Aorta (tissue), 5 donors: ENCODE data around the gene BSPRY. TPM values are rescaled to one million over a fixed set of nuclear protein-coding genes. Genes with fewer than 3 reads are reported as not detected.

Experiments used
- ATAC-seq: fragments of 200-7000 bp; cut with Tn5 transposase; one replicate; pipeline ENCODE4 v1.9.1; 2022; ENCODE audit warnings: moderate library complexity; ENCODE audit not compliant: low FRiP score
- DNase-seq, 2 donors: peaks; one replicate each; pipeline ENCODE4 v3.0.0-alpha.2; 2020
- H3K27ac ChIP-seq, 2 donors: one replicate each; pipeline ENCODE4 v1.5.1; 2013; ENCODE audit warnings: low read length in 2 of 2, mild to moderate bottlenecking in 2 of 2, moderate library complexity in 2 of 2, control low read depth in 1 of 2, inconsistent platforms in 1 of 2, low read depth in 1 of 2
- H3K27me3 ChIP-seq, 2 donors: one replicate each; pipeline ENCODE4 v1.6.1; 2013; ENCODE audit warnings: control low read depth in 1 of 2, low read length in 1 of 2, mild to moderate bottlenecking in 1 of 2, moderate library complexity in 1 of 2; ENCODE audit not compliant: insufficient read depth in 2 of 2, control insufficient read depth in 1 of 2
- H3K36me3 ChIP-seq, 2 donors: one replicate each; pipeline ENCODE4 v1.6.1; 2013; ENCODE audit warnings: control low read depth in 1 of 2, low read length in 1 of 2, mild to moderate bottlenecking in 1 of 2; ENCODE audit not compliant: insufficient read depth in 2 of 2, control insufficient read depth in 1 of 2
- H3K4me1 ChIP-seq, 2 donors: one replicate each; pipeline ENCODE4 v1.6.1; 2013; ENCODE audit warnings: low read length in 2 of 2, control low read depth in 1 of 2, mild to moderate bottlenecking in 1 of 2, moderate library complexity in 1 of 2; ENCODE audit not compliant: insufficient read depth in 2 of 2, control insufficient read depth in 1 of 2
- H3K4me3 ChIP-seq, 2 donors: one replicate each; pipeline ENCODE4 v1.5.1; 2013; ENCODE audit warnings: low read length in 2 of 2, control low read depth in 1 of 2, mild to moderate bottlenecking in 1 of 2
- H3K9me3 ChIP-seq: one replicate; pipeline ENCODE4 v1.6.1; 2013; ENCODE audit warnings: mild to moderate bottlenecking, low read length; ENCODE audit not compliant: control insufficient read depth
- WGBS, 2 donors: extraction: QIAGEN DNeasy Blood & Tissue Kit; methylation state at CpG; one replicate each; pipeline ENCODE4 v1.1.7; 2013; 5-methylcytosine and 5-hydroxymethylcytosine counted together
- intact Hi-C, 2 donors: fragments of 100-400 bp; cut with DNase I; formaldehyde crosslinking; loops; one replicate each; pipeline versions ENCODE4 v1.14.2 to v1.15.0; 2022
- long read RNA-seq, 2 donors: library from polyadenylated mRNA; unstranded; transcript quantifications; one replicate each; pipeline ENCODE4 v2.0.0, GENCODE V29; 2020 to 2021
- polyA plus RNA-seq, 2 donors: library from polyadenylated mRNA; stranded (reverse); fragments of 200-250 nt; gene quantifications; one replicate each; pipeline ENCODE4 v1.2.3, GENCODE V29; 2013
- total RNA-seq, 2 donors: library from RNA; stranded (reverse); fragmentation: NEBNext Ultra II Directional; extraction: Animal tissue kit (Norgen Biotek cat#: 25700); gene quantifications; one replicate each; pipeline ENCODE4 v1.2.1, GENCODE V29; 2021
- donor health status: healthy with polysubstance abuse.
- donor health status: Bipolar disorder and iron deficiency.
- donor health status: DM: no; HTN: no; CAD: no.
- donor health status: DM: no; HTN: no; CAD: no.
- donor health status: DM: yes; HTN: yes; CAD: no.

BSPRY gene
- total RNA-seq (under 1 TPM; 0.19 to 0.48 TPM), polyA plus RNA-seq (1 to 10 TPM in 1 of 2 donors, under 1 TPM in 1; 0.18 to 2.6 TPM)
- long read RNA-seq, donor 1, partial matches to known transcripts: 1 of 3 reads
- long read RNA-seq, donor 1, other reads (novel, unspliced or antisense): 0 of 3 reads
- long read RNA-seq, donor 2: 0 reads

DNA sequence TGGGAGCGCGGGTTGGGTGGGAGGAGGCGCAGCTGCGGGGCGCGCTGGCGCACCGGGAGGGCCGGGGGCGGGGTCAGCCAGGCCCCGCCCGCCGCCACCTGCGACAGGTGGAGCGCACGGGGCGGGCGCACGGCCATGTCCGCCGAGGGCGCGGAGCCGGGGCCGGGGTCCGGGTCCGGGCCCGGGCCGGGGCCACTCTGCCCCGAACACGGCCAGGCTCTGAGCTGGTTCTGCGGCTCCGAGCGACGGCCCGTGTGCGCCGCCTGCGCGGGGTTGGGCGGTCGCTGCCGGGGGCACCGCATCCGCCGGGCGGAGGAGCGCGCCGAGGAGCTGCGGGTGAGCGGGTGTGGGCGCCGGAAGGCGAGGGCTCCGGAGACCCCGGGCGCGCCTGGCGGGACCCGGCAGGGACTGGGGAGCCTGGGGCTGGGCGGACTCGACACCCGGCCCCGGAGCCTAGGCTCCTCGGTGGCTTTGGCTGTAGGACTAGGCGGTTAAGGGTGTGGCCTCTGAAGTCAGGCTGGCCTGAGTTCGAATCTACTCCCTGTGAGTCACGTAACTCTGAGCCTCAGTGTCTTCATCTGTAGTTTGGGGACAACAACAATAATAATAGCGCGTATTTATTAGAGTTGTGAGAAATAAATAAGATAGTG is at the start of gene BSPRY:
TSS of gene BSPRY (plus strand) at position 97 of the 650 bp plus-strand sequence. CDS start at position 136, 39 bp downstream.
- intact Hi-C loops: no loop called here
- ATAC-seq (peak; percentile 27), DNase-seq (no peak)

DNA sequence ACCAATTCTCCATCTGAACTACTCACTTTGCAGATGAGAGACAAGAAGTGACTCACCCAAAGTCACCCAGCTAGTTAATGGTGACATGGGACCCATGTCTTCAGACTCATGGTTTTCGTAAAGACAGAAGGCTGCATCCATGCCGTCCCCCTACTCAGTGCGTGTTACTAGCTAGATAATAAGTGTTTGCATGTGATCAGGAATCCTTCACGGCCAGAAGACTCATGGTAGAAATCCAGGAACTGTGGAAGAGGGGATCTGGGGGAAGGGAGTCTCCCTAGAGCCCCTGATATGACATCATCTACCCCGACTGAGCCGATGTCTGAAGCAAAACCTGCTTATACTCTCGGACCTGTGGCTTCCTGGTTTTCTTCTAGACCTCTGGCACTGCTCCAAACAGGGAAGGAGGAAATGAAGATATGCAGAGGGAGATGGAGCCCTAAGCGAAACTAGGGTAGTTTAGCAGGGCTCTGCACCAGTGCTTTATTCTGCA is 49.5 kb upstream of the BSPRY start:
- Histone ChIP-seq H3K4me3 (no peak overlapping the region), H3K27ac (no peak overlapping the region), H3K36me3 (no peaks in the 10 kb centered on the region), H3K4me1 (no peaks in the 10 kb centered on the region), H3K27me3 (no peaks in the 10 kb centered on the region), H3K9me3 (no peaks in the 10 kb centered on the region)
- 48 to 54% methylated on average over 8 of the region's 8 CpGs for WGBS, 2 donors
- DNase-seq: no peak
- ATAC-seq: no peak
- intact Hi-C loops: no loop called here

More for the DNA sequence above, at the start of gene BSPRY:
- Histone ChIP-seq H3K4me3 (peak within 1 kb of the TSS; percentile 36 to 47), H3K27me3 (no peaks in the 10 kb centered on the region), H3K27ac (no peak within 1 kb of the TSS), H3K36me3 (no peaks in the 10 kb centered on the region), H3K4me1 (no peaks in the 10 kb centered on the region), H3K9me3 (no peaks in the 10 kb centered on the region)
- WGBS, 2 donors: 2% methylated on average over 44 to 71 of the region's 71 CpGs

DNA sequence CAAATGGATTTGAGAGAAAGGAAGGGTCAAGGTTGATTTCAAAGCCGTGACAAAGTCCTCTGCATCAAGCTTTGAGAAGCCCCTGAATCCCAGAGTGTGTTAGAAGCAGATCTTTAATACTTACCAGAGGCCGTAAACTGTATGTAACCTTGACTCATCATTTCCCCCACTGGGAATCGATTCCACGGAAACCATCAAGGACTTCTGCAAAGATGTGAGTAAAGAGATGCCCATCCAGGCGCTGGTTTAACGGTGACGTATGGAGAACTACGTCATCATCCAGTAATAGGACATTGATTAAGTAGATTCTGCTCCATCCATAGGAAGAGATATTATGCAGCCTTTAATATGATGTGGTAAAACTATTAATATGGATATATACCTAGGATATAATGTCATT is 47.8 kb upstream of the BSPRY start:
- WGBS, 2 donors: 93 to 94% methylated on average over 8 of the region's 8 CpGs
- DNase-seq: no peak
- H3K27me3 ChIP-seq: no peaks in the 10 kb centered on the region
- intact Hi-C loops: no loop called here
- no peaks in the 10 kb centered on the region for H3K4me1 ChIP-seq
- no peak overlapping the region for H3K4me3 ChIP-seq
- H3K27ac ChIP-seq: no peak overlapping the region
- no peak for ATAC-seq
- no peaks in the 10 kb centered on the region for H3K36me3 ChIP-seq
- H3K9me3 ChIP-seq: no peaks in the 10 kb centered on the region

DNA sequence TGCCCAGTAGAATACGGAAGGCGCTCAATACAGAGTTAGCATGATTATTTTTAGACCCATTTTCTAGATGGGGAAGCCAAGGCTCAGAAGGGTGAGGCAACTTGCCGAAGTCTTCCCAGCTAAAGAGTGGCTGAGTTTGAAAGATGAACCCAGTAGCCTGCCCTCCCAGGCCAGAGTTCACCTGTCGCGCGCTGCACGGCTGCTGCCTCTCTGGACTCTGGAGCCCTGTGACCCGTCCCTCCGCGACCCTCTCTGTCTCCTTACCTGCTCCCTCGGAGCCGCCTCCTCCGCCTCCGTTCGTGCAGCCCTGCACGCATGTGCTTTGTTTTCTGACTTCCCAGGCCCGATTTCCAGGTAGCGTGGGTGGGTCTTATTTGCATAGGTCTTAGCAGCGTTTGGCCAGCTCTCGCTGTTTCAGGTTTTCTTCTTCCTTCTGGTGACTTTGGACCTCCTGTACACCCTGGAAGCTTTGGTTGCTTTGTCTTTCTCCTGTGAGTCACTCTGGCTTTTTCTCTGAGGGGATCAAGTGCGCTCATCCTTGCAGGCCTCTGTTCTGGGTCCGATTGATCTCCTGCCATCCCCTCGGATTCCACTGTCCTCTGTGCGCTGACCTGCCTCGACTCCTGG is 46.4 kb upstream of the BSPRY start, which contains the start of gene RNF183:
TSS of gene RNF183 (minus strand) at position 585 of the 627 bp plus-strand sequence. CDS start 5,192 bp downstream, outside the sequence.
- Histone ChIP-seq H3K27me3 (no peaks in the 10 kb centered on the region), H3K36me3 (no peaks in the 10 kb centered on the region), H3K27ac (no peak within 1 kb of the TSS), H3K4me1 (no peaks in the 10 kb centered on the region), H3K9me3 (no peaks in the 10 kb centered on the region), H3K4me3 (no peak within 1 kb of the TSS)
- WGBS, 2 donors: 73 to 78% methylated on average over 25 of the region's 25 CpGs
- ATAC-seq (no peak), DNase-seq (no peak)
- intact Hi-C loops: no loop called here

DNA sequence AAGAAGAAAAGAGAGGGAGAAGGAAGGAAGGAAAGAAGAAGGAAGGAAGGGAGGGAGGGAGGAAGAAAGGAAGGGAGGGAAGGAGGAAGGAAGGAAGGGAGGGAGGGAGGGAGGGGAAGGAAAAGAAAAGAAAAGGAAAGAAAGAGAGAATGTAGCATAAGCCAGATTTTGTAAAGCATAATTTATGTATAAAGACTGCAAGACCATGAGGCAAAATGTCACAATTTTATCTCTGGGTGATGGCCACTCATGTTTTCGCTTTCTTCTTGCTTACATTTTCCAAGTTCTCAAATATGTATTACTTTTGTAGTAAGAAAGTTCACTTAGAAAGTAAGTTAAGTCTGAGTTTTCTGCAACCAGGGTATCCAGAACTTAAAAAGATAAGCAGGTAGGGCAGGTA is 42.8 kb upstream of the BSPRY start:
- H3K27me3 ChIP-seq: no peaks in the 10 kb centered on the region
- H3K9me3 ChIP-seq: no peaks in the 10 kb centered on the region
- no peak for DNase-seq
- no peak overlapping the region for H3K27ac ChIP-seq
- no peaks in the 10 kb centered on the region for H3K36me3 ChIP-seq
- intact Hi-C loops: no loop called here
- 71 to 83% methylated on average over 1 of the region's 1 CpG for WGBS, 2 donors
- H3K4me1 ChIP-seq: no peaks in the 10 kb centered on the region
- no peak for ATAC-seq
- H3K4me3 ChIP-seq: no peak overlapping the region

DNA sequence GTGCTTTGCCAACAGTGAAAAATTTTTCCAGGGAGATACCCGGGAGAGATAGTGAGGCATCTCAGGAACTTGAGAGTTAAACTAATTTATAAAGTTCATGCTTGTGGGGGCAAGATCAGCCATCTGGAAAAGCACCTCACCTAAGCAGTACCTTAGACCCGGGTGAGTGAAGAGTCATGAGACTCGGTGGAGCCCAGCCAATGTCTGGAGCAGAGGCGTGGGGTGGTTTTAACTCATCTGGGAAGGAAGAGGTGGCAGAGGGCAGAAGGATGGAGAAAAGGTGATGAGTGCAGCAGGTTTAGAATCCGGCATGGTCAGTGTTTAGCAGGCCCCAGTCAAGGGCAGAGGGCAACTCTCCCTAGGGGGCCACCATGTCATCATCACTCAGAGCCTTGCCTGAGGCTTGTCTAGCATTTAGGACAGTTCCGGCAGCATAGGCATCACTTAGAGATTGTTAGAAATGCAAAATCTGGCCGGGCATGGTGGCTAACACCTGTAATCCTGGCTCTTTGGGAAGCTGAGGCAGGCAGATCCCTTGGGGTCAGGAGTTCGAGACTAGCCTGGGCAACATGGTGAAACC is 41.9 kb upstream of the BSPRY start:
- H3K9me3 ChIP-seq: no peaks in the 10 kb centered on the region
- H3K27me3 ChIP-seq: no peaks in the 10 kb centered on the region
- H3K4me1 ChIP-seq: no peaks in the 10 kb centered on the region
- 58 to 60% methylated on average over 8 of the region's 8 CpGs for WGBS, 2 donors
- DNase-seq (no peak), ATAC-seq (no peak)
- H3K36me3 ChIP-seq: no peaks in the 10 kb centered on the region
- H3K27ac ChIP-seq: no peak overlapping the region
- H3K4me3 ChIP-seq: no peak overlapping the region
- intact Hi-C loops: no loop called here

DNA sequence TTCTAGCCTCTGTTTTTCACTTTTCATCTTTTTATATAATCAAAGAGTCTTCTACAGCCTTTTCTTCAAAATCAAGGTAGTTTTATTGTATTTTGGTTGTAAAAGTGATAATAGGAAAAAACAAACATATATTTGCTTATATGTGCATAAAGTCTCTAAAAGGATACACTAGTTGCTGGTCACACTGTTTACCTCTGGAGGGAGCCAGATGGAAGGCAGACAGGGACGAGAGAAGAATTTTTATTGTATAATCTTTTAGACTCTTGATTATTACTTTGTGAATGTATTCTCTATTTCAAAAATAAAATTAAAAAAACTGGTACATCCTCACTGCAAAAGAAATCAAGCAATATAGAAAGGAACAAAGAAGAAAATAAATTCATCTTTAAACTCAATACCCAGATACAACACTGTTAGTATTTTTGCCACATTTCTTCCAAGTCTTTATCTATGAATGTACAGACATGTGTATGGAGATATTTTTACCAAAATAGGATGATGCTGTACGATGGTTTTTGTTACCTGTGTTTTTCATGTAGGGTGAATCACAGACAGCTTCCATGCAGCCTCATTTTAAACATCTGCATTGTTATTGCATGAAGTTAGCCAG is 40.0 kb upstream of the BSPRY start:
- Histone ChIP-seq H3K4me3 (no peak overlapping the region), H3K4me1 (no peaks in the 10 kb centered on the region), H3K9me3 (no peaks in the 10 kb centered on the region), H3K27me3 (no peaks in the 10 kb centered on the region), H3K27ac (no peak overlapping the region), H3K36me3 (no peaks in the 10 kb centered on the region)
- WGBS, 2 donors: 6 to 11% methylated on average over 2 of the region's 2 CpGs
- DNase-seq: no peak
- intact Hi-C loops: no loop called here
- no peak for ATAC-seq

DNA sequence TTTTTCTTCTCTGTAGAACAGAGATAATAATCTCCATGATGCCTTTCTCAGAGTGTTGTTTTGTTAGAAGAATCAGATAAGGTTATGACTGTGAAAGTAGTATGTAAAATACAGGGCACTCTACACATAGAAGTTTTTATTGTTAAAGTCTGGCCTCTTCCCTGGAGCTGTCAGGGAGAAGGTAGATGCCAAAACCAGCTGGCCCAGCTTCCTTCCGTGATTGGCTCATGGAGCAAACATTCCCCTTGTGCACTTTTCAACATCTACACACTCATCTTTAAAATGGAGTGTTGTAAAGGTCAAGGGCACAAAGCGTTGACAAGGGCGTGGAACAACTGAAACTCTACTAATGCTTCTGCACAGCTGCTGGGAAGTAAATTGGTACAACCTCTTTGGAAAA is 38.8 kb upstream of the BSPRY start:
- 53% methylated on average over 3 of the region's 3 CpGs for WGBS, 2 donors
- no peaks in the 10 kb centered on the region for H3K4me1 ChIP-seq
- intact Hi-C loops: loop anchor here in 1 of 2 donors (10.0 kb wide), 1 partner anchor 64 kb away; the partner anchor contains the start of gene HDHD3
- H3K9me3 ChIP-seq: no peaks in the 10 kb centered on the region
- H3K4me3 ChIP-seq: no peak overlapping the region
- H3K27ac ChIP-seq: no peak overlapping the region
- no peaks in the 10 kb centered on the region for H3K27me3 ChIP-seq
- DNase-seq: no peak
- ATAC-seq: no peak
- H3K36me3 ChIP-seq: no peaks in the 10 kb centered on the region
